NCI-H1694 treated with DMSO at 0.1 percent for 48 hours (cell line): Measurements from ENCODE around the gene NUP214.
"Not testable (repeated sequence)": the region's sequence is repeated elsewhere in the genome, so short reads cannot be mapped to it uniquely, and the experiment has no call there.

Experiments
- DNase-seq: peaks from one replicate; lab custom pipeline; 2025; lab: John Stamatoyannopoulos, UW

The NUP214 gene

DNA sequence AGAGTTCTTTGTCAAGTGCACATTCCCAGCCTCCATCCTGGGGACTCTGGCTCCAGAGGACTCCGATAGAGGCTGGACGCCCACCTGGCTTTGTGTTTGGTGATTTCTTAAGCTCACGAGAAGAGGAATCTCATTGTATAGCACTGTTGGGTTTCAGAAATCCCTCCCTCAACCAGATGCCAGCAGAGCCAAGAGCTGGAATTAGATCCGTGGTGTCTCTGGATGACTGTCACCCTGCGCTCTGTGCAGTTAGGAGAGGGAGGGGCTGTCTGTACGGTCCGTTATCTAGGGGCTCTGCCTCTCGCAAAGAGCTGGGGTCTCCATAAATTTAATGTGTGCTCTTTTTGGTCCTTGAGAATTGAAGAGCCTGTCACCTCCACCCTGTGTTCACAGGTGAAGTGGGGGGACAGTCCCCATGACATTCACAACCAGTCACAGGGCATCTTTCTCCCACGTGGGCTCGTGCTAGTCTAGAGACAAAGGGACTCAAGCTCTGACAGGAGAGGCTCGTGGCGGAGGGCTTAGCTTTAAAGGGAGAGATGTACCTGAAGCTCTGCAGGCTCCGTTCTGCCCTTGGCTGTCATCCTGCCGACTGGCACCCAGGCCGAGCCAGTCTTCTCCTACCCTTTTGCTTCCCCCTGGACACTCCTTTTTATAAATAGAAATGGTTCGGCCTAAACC, 109.6 kb downstream of the NUP214 start:
- DNase-seq, result no peak

DNA sequence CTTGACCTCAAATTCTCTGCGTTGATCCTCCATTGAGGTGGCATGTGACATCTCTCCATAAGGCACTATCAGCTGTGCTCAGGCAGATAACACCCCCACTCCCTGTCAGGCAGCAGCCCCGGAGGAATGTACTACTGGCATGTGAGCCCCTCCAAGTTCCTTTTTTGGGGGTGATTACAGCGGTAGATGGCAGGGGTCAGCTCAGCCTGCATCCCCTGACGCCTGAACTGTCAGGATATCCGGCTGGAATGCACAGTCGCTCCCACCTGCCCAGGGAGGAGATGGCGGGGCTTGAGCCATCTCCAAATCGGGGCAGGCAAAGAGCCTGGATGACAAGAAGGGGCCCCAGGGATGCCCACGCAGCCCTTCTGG, 110.1 kb downstream of the NUP214 start:
- DNase-seq, result no peak

DNA sequence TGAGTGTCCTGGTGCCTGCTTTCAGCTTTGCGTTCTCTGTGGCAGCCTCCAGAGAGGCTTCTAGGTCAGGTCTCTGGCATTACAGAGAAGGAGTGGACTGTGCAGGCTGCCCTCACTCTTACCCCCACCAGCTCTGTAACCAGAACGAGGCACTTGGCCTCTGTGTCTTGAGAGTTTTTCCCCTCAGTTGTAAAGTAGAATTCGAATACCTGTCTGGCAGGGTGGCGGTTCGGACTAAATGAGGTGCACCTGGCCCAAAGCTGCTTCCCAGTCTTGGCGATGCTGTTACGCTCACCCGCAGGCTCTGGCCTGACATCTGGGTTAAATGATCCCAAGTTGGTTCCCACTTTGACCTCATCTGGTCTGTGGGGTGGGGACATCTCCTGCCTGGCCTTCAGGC, 110.8 kb downstream of the NUP214 start:
- DNase-seq, result no peak

DNA sequence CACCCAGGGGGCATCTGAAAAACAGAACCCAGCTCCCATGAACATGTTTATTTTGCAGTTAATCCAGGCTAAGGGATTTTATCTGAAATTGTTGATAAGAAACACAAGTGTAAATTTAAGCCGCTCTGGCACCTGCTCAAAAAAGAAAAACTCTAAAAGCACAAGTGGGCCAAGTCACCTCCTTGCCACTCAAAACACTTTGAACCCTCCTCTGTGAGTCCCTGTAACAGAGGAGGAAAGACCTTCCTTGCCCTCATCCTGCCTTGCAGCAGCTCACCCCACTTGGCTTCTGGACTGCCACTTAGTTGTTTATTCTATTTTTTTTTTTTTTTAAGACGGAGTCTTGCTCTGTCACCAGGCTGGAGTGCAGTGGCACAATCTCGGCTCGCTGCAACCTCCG, 111.4 kb downstream of the NUP214 start:
- DNase-seq, result no peak

DNA sequence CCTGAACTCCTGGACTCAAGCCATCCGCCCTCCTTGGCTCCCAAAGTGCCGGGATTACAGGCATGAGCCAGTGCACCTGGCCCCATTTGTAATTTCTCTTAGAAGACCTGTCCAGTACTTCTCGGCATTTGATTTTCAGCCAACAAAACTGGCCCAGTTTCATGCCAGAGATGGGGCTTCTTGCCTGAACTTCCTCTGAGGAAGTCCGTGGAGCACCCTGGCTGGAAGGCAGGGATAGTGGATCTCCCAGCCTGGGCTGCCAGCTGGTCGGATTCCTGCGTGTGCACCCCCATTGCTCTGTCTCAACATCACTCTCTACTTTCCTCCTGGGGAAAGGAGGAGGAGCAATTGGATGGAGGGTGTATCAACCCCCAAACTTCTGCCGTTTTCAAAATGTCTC, 111.9 kb downstream of the NUP214 start:
- no peak for DNase-seq

- DNase-seq, result no peak
Observed at GRCh38 chr9:131237931-131238401, 112.6 kb downstream of the NUP214 start.

- DNase-seq, result no peak
Observed at GRCh38 chr9:131238402-131239021, 113.1 kb downstream of the NUP214 start.

DNA sequence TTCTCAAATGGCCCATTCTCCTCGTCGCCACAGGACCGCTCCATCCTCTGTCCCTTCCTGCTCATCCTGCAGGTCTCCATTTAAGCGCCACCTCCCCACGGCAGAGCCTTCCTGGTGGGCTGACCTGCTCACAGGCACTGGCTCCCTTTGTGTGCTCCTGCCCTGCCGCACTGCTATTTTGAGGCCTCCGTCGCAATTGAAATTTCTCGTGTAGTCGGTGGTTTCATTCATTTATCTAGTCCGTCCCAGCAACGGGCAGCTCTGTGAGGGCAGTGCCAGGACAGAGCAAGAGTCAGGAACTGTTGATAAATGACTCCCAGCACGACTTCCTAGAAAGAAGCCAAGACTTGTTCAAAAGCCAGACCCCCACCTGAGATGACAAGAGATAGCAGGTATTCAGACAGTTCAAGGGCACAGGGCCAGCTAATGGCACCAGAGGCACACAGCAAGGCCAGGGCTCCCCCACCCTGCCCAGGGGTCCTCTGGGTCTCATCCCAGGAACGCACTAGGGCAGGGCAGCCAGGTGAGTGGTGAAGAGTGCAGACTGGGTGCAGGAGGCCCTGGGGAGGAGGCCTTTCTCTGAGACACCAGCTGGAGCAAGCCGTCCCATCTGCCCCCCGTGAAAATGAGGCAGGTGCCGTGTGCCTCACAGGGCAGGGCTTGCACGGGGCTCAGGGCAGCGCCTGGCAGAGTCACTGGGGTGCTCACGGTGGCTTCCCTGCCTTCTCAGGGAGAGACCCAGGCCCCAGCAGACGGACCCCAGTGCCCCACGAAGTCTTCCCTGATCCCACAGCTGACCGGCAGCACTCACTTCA, 114.0 kb downstream of the NUP214 start:
- DNase-seq, result no peak

GRCh38 chr9:131240047-131240921, 114.9 kb downstream of the NUP214 start:
- no peak for DNase-seq

GRCh38 chr9:131244331-131244730, 118.9 kb downstream of the NUP214 start:
- DNase-seq, result not testable (repeated sequence)

- no peak for DNase-seq
Observed at GRCh38 chr9:131246618-131247017, 121.2 kb downstream of the NUP214 start.

DNA sequence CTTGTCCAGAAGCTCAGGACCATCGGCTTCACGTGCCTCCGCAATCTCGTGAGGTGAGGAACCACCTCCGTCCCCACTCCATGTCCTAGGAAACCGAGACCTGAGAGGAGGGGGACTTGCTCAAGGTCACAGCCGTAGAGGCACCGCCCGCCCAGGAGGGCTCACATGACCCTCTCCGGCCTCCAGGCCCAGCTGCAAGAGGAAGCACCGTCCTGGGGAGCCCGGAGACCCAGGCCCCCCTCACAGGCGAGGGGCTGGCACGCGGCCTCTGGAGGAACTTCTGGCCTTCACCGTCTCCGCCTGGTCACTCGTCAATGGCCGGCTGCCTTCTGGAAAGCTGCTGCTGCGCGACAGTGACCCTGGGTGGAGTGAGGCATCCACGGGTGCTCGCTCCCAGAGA, 126.7 kb downstream of the NUP214 start:
- DNase-seq, result no peak

GRCh38 chr9:131253891-131254491, 128.6 kb downstream of the NUP214 start:
- DNase-seq, result no peak

DNA sequence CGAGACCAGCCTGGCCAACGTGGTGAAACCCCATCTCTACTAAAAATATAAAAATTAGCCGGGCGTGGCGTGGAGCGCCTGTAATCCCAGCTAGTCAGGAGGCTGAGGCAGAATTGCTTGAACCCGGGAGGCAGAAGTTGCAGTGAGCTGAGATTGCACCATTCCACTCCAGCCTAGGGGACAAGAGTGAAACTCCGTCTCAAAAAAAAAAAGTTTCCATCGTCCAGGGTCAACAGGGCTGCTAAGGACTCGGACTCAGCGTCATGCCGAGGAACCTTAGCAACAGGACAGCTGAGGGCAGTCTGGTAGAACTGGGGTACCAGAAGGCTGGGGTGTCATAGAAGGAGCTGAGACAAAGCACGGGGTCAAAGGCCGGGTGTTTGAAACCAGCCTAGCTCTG, 129.2 kb downstream of the NUP214 start:
- no peak for DNase-seq

DNA sequence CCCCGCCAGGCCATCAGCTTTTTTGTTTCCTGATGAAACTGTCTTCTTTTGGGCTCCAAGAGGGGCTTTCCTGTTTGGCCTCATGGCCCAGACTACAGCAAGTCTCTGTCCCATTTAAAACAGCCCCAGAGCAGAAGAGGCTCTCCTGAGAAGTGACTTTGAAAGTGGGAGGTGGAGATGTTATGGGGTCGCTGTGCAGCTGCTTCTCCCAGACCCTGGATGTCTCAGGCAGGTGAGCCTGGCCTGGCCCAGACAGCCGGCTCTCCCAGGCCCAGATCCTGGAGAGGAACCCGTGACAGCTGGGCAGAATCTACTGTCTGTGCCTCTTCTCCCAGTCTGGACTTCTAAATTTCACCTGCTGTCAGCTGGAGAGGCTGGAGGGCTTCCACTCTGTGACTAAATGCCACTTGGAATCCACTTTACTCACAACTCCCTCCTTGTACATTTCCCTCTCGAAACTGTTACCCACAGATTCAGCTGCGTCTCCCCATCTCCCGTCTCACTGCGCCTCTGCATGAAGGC, 130.4 kb downstream of the NUP214 start:
- no peak for DNase-seq

DNA sequence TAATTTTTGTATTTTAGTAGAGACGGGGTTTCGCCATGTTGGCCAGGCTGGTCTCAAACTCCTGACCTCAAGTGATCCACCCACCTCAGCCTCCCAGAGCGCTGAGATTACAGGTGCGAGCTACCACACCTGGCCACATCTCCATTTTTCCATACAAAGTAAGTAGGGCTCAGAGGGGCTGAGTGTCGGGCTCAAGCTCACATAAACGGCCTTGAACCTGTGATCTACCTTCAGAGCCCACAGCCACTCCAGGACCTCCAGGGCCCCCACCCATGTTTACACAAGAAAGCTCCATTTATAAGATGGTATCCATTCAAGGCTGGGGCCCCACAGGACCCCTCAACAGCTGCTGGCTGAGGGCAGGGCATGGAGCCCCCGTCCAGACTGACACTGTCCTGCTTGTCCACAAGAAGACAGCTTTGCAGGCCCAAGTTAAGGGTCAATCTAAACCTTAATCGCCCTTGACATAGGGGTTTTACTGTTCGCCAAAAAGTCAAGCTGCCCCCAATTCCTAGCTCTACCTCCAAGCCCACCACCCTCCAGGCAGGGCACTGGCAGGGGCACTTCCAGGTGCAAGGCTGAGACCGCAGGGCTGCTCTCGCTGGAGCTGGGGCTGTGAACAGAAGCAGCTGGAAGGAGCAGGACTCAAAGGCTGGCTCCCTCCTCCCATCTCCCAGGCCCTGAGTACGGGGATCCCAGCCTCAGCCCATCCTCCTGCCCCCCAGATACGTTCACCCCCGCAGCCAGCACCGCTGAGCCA, 132.1 kb downstream of the NUP214 start:
- DNase-seq, result no peak

- no peak for DNase-seq
Observed at GRCh38 chr9:131258186-131258585, 132.8 kb downstream of the NUP214 start.

DNA sequence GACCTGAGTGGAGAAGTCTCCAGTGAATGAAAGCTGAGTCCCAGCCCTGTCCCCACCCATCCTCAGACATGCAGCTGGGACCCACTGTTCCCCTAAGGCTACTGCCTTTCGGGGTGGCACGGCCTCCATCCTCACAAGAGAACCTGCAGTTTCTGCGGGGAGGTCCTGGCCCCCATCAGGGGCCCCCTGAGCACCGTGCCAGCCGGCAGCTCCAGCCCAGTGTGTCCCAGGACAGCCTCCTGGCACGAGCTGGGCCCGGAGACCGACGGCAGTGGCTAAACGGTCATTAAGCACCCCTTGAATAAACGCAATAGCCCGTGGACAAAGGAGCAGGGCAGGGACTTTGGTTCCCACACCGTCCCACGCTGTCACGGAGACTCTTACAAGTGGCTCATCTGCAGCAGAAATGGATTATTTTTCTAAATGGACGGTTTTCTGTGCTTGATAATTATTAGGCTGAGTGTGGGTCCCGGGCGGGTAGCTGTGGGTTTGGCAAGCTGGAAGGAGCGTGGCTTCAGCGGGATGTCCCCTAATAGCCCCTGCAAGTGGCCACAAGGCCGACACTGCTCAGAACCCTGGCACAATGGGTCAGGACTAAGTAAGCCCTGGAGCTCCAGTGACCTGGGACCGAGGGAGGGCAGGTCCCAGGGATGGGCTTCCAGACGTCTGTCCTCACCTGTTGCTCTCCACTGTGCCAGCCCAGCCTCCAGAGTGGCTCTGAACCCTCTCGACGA, 133.5 kb downstream of the NUP214 start:
- DNase-seq, result no peak

DNA sequence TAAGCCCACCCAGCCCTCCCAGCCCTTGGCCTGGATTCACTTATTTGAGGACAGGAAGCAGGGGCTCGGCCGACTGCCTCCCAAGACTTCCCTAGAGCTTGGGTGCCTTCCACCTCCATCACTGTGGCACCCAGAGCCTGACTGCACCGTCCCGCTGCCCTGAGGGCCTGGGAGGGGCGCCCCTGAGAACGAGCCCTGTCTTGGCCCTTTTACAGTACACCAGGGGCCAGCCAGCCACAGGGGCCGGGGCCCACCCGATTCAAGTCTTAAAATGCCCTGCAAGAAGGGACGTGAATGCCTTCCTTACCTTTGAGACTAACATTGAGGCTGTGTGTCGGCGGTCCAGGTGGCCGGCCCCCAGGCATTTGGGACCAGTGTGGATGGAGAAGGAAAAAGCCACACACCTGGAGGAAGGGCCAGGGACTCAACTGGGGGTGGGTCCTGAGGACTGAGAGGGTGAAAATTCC, 134.1 kb downstream of the NUP214 start:
- no peak for DNase-seq
